ENCODE measurements around the gene ZNF101.

Gene ZNF101

DNA sequence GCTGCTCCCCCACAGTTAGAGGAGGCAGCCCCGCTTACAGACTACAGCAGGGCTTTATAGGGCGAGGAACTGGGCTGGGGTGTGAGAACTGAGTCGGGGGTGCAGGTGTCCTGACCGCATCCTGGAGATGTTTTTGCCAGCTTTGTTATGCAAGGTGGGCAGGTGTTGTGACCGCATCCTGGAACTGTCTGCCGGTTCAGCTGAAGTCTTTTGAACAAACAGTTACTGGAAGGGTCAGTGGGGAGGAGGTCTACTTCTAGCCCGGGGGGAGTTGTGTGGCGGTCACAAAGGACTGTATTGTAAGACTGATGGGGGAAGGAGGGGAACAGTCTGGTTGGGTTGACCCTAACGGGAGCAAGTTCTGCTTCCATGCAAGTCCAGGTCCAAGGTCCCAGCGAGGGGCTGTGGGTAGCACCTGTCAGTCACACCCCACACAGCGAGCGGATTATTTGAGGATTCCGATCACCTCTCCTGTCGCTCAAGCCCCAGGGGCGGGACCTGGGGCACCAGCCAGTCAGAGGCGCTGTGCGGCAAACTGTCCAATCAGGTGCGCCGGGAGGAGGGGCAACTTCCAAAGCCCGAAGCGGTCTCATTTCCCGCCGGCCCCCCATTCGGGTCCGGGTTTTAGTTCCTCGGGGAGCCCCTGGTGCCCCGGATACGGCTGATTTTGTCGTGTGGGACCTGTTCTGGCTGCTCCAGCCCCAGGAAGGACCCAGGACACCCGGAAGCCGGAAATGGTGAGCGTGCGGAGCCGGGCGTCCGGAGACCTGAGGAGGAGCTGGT lies at the start of gene ZNF101:
Gene ZNF101, plus strand, starts transcription at position 610 of the 783 bp plus-strand sequence. Its CDS starts 125 bp downstream, at position 735.
- Histone ChIP-seq H3K27me3 (ENCODE audit: insufficient read depth, low read length) (no peaks in the 10 kb centered on the region), H3K27ac (ENCODE audit: low read length) (peak within 1 kb of the TSS; percentile 42), H3K36me3 (ENCODE audit: insufficient read depth, low read depth, low read length) (peaks cover 14% of the 10 kb centered on the region), H3K9ac (ENCODE audit: low read depth, low read length) (peak within 1 kb of the TSS; percentile 87), H3K4me1 (ENCODE audit: insufficient read depth, low read length) (peaks cover 9% of the 10 kb centered on the region; the same call in 1 of the 2 replicates), H3K4me3 (ENCODE audit: low read length) (peak within 1 kb of the TSS; percentile 85), H3K9me3 (ENCODE audit: insufficient read depth, low read depth, low read length) (no peaks in the 10 kb centered on the region)

GRCh38 chr19:19619181-19619848 lies 49.3 kb upstream of the ZNF101 start:
- Histone ChIP-seq H3K27ac (ENCODE audit: low read length) (no peak overlapping the region), H3K9ac (ENCODE audit: low read depth, low read length) (no peak overlapping the region), H3K36me3 (ENCODE audit: insufficient read depth, low read depth, low read length) (peaks cover 18% of the 10 kb centered on the region), H3K27me3 (ENCODE audit: insufficient read depth, low read length) (peaks cover 24% of the 10 kb centered on the region), H3K4me3 (ENCODE audit: low read length) (peak overlapping the region; percentile 61; the same call in 1 of the 2 replicates), H3K9me3 (ENCODE audit: insufficient read depth, low read depth, low read length) (no peaks in the 10 kb centered on the region), H3K4me1 (ENCODE audit: insufficient read depth, low read length) (no peaks in the 10 kb centered on the region)

GRCh38 chr19:19619849-19620210 lies 48.8 kb upstream of the ZNF101 start:
- Histone ChIP-seq H3K4me3 (ENCODE audit: low read length) (no peak overlapping the region), H3K9me3 (ENCODE audit: insufficient read depth, low read depth, low read length) (no peaks in the 10 kb centered on the region), H3K27me3 (ENCODE audit: insufficient read depth, low read length) (peaks cover 24% of the 10 kb centered on the region), H3K4me1 (ENCODE audit: insufficient read depth, low read length) (no peaks in the 10 kb centered on the region), H3K9ac (ENCODE audit: low read depth, low read length) (no peak overlapping the region), H3K27ac (ENCODE audit: low read length) (no peak overlapping the region), H3K36me3 (ENCODE audit: insufficient read depth, low read depth, low read length) (peaks cover 21% of the 10 kb centered on the region)

DNA sequence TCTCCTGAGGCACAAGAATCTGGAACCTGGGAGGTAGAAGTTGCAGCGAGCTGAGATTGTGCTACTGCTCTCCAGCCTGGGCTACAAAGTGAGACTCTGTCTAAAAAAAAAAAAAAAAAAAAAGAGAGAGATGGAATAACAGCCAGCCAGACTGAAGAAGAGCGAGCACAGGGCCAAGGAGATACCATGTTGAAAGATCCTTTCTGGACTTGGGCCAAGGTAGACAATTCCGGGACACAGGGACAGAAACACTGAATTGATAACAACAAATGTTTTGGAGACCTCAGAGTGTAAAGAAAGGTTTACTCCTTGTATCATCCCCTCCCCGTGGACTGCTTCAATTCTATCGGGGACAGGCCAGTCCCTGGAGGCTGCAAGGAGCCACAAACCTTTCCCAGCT lies 45.3 kb upstream of the ZNF101 start:
- Histone ChIP-seq H3K4me1 (ENCODE audit: insufficient read depth, low read length) (peaks cover 14% of the 10 kb centered on the region; the same call in 1 of the 2 replicates), H3K27ac (ENCODE audit: low read length) (no peak overlapping the region), H3K36me3 (ENCODE audit: insufficient read depth, low read depth, low read length) (peaks cover 30% of the 10 kb centered on the region), H3K9ac (ENCODE audit: low read depth, low read length) (no peak overlapping the region), H3K9me3 (ENCODE audit: insufficient read depth, low read depth, low read length) (no peaks in the 10 kb centered on the region), H3K4me3 (ENCODE audit: low read length) (no peak overlapping the region), H3K27me3 (ENCODE audit: insufficient read depth, low read length) (peaks cover 10% of the 10 kb centered on the region)

GRCh38 chr19:19624032-19624570 lies 44.5 kb upstream of the ZNF101 start:
- peaks cover 14% of the 10 kb centered on the region; the same call in 1 of the 2 replicates for H3K4me1 ChIP-seq (ENCODE audit: insufficient read depth, low read length)
- peaks cover 7% of the 10 kb centered on the region for H3K27me3 ChIP-seq (ENCODE audit: insufficient read depth, low read length)
- peaks cover 30% of the 10 kb centered on the region for H3K36me3 ChIP-seq (ENCODE audit: insufficient read depth, low read depth, low read length)
- H3K9me3 ChIP-seq (ENCODE audit: insufficient read depth, low read depth, low read length) = no peaks in the 10 kb centered on the region
- H3K4me3 ChIP-seq (ENCODE audit: low read length) = no peak overlapping the region
- H3K27ac ChIP-seq (ENCODE audit: low read length) = no peak overlapping the region
- H3K9ac ChIP-seq (ENCODE audit: low read depth, low read length) = no peak overlapping the region

GRCh38 chr19:19626516-19627472 lies 41.8 kb upstream of the ZNF101 start:
- Histone ChIP-seq H3K9ac (ENCODE audit: low read depth, low read length) (peak overlapping the region; percentile 88; the same call in 1 of the 2 replicates), H3K27me3 (ENCODE audit: insufficient read depth, low read length) (no peaks in the 10 kb centered on the region), H3K27ac (ENCODE audit: low read length) (no peak overlapping the region), H3K9me3 (ENCODE audit: insufficient read depth, low read depth, low read length) (no peaks in the 10 kb centered on the region), H3K4me3 (ENCODE audit: low read length) (peak overlapping the region; percentile 92), H3K4me1 (ENCODE audit: insufficient read depth, low read length) (peaks cover 14% of the 10 kb centered on the region; the same call in 1 of the 2 replicates), H3K36me3 (ENCODE audit: insufficient read depth, low read depth, low read length) (peaks cover 26% of the 10 kb centered on the region)

DNA sequence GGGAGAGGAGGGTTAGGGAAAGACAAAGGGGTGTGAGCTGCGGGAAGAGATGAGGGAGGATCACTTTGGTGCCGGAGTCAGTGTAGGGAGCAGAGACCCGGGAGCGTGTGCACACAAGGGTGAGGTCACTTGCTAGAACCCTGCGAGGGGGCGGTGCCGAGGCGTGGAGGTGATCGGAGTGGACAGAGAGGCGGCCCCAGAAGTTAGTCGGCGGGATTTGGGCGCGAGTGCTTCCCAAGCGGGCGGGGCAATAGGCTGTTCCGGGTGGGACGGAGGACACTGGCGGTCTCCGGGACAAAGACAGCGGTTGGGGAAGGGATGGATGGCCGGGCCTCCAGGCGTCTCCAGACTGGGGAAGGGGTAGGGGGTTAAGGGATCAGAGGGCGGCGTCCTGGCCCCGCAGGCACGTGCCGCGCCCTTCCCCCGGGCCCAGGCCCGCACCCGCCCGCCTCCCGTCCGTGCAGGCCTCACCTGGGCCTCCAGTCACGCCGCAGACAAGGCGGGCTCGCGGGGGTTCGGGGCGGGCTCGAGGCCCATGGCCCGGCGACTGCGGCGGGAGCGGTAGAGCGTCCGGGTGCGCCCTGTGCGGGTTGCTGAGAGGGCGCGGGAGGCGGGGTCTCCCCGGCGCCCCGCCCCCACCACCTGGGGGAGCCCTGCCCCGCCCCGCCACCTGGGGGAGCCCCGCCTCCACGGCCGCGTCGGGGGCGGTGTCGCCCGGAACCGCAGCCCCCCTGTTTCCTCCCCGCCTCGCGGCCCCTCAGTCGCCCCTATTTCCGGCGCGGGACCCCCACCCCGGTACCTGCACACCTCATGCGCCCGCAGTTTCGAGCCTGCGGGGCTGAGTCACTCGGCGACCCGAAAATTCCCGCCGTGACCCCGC lies 40.8 kb upstream of the ZNF101 start, which contains the start of gene LPAR2:
Gene LPAR2, minus strand, starts transcription at position 600 of the 880 bp plus-strand sequence. CDS start 945 bp downstream, outside the sequence.
- H3K27ac ChIP-seq (ENCODE audit: low read length) = peak within 1 kb of the TSS; percentile 70

GRCh38 chr19:19628501-19629134 lies 40.0 kb upstream of the ZNF101 start:
- Histone ChIP-seq H3K9ac (ENCODE audit: low read depth, low read length) (peak overlapping the region; percentile 83; the same call in 1 of the 2 replicates), H3K4me3 (ENCODE audit: low read length) (peak overlapping the region; percentile 66; the same call in 1 of the 2 replicates), H3K27ac (ENCODE audit: low read length) (peak overlapping the region; percentile 70)

More for the DNA sequence above, 40.8 kb upstream of the ZNF101 start, which contains the start of gene LPAR2:
- peaks cover 23% of the 10 kb centered on the region for H3K36me3 ChIP-seq (ENCODE audit: insufficient read depth, low read depth, low read length)
- H3K9me3 ChIP-seq (ENCODE audit: insufficient read depth, low read depth, low read length) = no peaks in the 10 kb centered on the region
- H3K4me3 ChIP-seq (ENCODE audit: low read length) = peak within 1 kb of the TSS; percentile 92
- peak within 1 kb of the TSS; percentile 88; the same call in 1 of the 2 replicates for H3K9ac ChIP-seq (ENCODE audit: low read depth, low read length)
- H3K4me1 ChIP-seq (ENCODE audit: insufficient read depth, low read length) = peaks cover 14% of the 10 kb centered on the region; the same call in 1 of the 2 replicates
- no peaks in the 10 kb centered on the region for H3K27me3 ChIP-seq (ENCODE audit: insufficient read depth, low read length)

DNA sequence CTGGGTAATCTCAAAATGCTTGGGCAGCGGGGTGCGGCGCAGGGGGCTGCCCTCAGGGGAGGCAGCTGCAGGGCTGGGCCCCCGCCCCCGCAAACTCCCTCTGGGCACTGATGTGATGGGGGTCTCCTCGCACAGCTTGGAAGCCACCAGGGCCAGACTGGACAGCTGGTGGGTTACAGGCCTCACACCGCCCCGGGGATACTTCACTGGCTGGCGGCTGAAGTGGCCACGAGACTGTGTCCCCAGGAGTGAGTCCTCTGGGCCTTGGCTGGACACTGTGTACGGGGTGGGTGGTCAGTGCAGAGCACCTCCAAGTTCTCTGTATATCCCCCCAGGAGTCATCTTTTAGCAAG lies 38.6 kb upstream of the ZNF101 start:
- no peaks in the 10 kb centered on the region for H3K27me3 ChIP-seq (ENCODE audit: insufficient read depth, low read length)
- no peak overlapping the region for H3K27ac ChIP-seq (ENCODE audit: low read length)
- no peaks in the 10 kb centered on the region for H3K9me3 ChIP-seq (ENCODE audit: insufficient read depth, low read depth, low read length)
- peaks cover 20% of the 10 kb centered on the region for H3K36me3 ChIP-seq (ENCODE audit: insufficient read depth, low read depth, low read length)
- no peak overlapping the region for H3K4me3 ChIP-seq (ENCODE audit: low read length)
- peaks cover 14% of the 10 kb centered on the region; the same call in 1 of the 2 replicates for H3K4me1 ChIP-seq (ENCODE audit: insufficient read depth, low read length)
- H3K9ac ChIP-seq (ENCODE audit: low read depth, low read length) = no peak overlapping the region

More at GRCh38 chr19:19628501-19629134, 40.0 kb upstream of the ZNF101 start:
- H3K4me1 ChIP-seq (ENCODE audit: insufficient read depth, low read length) = peaks cover 14% of the 10 kb centered on the region; the same call in 1 of the 2 replicates
- no peaks in the 10 kb centered on the region for H3K27me3 ChIP-seq (ENCODE audit: insufficient read depth, low read length)
- peaks cover 19% of the 10 kb centered on the region for H3K36me3 ChIP-seq (ENCODE audit: insufficient read depth, low read depth, low read length)
- no peaks in the 10 kb centered on the region for H3K9me3 ChIP-seq (ENCODE audit: insufficient read depth, low read depth, low read length)

DNA sequence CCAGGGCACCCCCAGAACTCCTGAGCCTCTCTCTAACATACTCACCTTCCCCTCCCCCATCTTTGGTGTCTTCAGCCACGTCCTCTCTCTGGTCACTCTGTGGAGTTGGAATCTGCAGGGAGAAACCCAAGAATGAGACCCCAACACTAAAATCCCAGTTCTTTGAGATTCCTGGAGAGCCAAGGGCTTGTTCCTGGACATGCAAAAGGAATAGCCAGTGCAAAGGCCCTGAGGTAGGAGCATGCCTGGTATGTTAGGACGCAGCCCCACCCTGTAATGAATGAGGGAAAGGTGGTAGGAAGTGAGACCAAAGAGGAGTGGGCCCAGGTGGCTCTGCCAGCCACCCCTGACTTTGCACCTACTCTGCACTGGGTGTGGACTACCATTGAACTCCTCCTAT lies 38.2 kb upstream of the ZNF101 start:
- H3K4me3 ChIP-seq (ENCODE audit: low read length) = no peak overlapping the region
- H3K4me1 ChIP-seq (ENCODE audit: insufficient read depth, low read length) = peaks cover 14% of the 10 kb centered on the region; the same call in 1 of the 2 replicates
- H3K27ac ChIP-seq (ENCODE audit: low read length) = no peak overlapping the region
- H3K27me3 ChIP-seq (ENCODE audit: insufficient read depth, low read length) = no peaks in the 10 kb centered on the region
- no peaks in the 10 kb centered on the region for H3K9me3 ChIP-seq (ENCODE audit: insufficient read depth, low read depth, low read length)
- no peak overlapping the region for H3K9ac ChIP-seq (ENCODE audit: low read depth, low read length)
- peaks cover 19% of the 10 kb centered on the region for H3K36me3 ChIP-seq (ENCODE audit: insufficient read depth, low read depth, low read length)
